Urinary bladder (tissue), 4 donors: ENCODE measurements around the gene SPATA9. TPM values are rescaled to one million over a fixed set of nuclear protein-coding genes. Genes with fewer than 3 reads are reported as not detected.
"Not testable (repeated sequence)": the region's sequence is repeated elsewhere in the genome, so short reads cannot be mapped to it uniquely, and the experiment has no call there.

Experiments
- DNase-seq: peaks from one replicate; pipeline ENCODE4 v3.0.0-alpha.2; 2015; ENCODE audit errors: extremely low spot score
- H3K27ac ChIP-seq: one replicate; pipeline ENCODE4 v1.5.1; 2013; ENCODE audit warnings: low read depth, mild to moderate bottlenecking, moderate library complexity
- H3K36me3 ChIP-seq: one replicate; pipeline ENCODE4 v1.6.1; 2013; ENCODE audit warnings: mild to moderate bottlenecking, moderate library complexity; ENCODE audit not compliant: insufficient read depth
- H3K4me1 ChIP-seq: one replicate; pipeline ENCODE4 v1.6.1; 2013; ENCODE audit warnings: mild to moderate bottlenecking, moderate library complexity; ENCODE audit not compliant: insufficient read depth
- H3K4me3 ChIP-seq: one replicate; pipeline ENCODE4 v1.5.1; 2013; ENCODE audit warnings: low read depth, low read length
- WGBS: extraction: QIAGEN DNeasy Blood & Tissue Kit; methylation state at CpG from one replicate; pipeline ENCODE4 v1.1.7; 2013; 5-methylcytosine and 5-hydroxymethylcytosine counted together
- polyA plus RNA-seq: library from polyadenylated mRNA; stranded (reverse); fragments of 200-250 nt; gene quantifications from one replicate; pipeline ENCODE4 v1.2.3, GENCODE V29; 2013
- total RNA-seq: library from RNA; depleted of rRNA; stranded (reverse); fragments of >200 nt; gene quantifications from one replicate; pipeline ENCODE4 v1.2.3, GENCODE V29; 2014
- donor health status: healthy with polysubstance abuse.
- donor health status: healthy.

SPATA9 gene
- total and polyA plus RNA-seq, 2 donors, result 0.29 to 2.1 TPM

DNA sequence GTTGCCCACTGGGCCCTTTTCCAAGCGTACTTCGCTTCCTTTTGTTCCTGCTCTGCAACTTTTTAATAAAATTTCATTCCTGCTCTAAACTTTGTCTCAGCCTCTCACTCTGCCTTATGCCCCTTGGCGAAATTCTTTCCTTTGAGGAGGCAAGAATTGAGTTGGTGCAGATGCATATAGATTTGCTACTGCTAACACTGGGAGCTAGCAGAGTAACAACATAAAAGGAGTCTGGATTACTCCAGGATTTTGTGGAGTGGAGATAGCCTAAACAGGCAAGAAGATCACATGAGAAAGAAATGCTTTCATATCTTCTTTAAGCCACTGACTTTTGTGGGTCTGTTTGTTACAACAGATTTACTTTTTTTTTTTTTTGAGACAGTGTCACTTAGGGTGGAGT is 49.1 kb downstream of the SPATA9 start:
- Histone ChIP-seq H3K27ac (no peak overlapping the region), H3K4me1 (no peaks in the 10 kb centered on the region), H3K4me3 (no peak overlapping the region), H3K36me3 (no peaks in the 10 kb centered on the region)
- 93% methylated on average over 3 of the region's 3 CpGs for WGBS
- no peak for DNase-seq

DNA sequence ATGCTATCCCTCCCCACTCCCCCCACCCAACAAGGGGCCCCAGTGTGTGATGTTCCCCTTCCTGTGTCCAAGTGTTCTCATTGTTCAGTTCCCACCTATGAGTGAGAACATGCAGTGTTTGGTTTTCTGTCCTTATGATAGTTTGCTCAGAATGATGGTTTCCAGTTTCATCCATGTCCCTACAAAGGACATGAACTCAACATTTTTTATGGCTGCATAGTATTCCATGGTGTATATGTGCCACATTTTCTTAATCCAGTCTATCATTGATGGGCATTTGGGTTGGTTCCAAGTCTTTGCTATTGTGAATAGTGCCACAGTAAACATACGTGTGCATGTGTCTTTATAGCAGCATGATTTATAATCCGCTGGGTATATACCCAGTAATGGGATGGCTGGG is 49.8 kb downstream of the SPATA9 start:
- not testable (repeated sequence) for H3K4me3 ChIP-seq, DNase-seq
- WGBS, result 93% methylated on average over 2 of the region's 2 CpGs

DNA sequence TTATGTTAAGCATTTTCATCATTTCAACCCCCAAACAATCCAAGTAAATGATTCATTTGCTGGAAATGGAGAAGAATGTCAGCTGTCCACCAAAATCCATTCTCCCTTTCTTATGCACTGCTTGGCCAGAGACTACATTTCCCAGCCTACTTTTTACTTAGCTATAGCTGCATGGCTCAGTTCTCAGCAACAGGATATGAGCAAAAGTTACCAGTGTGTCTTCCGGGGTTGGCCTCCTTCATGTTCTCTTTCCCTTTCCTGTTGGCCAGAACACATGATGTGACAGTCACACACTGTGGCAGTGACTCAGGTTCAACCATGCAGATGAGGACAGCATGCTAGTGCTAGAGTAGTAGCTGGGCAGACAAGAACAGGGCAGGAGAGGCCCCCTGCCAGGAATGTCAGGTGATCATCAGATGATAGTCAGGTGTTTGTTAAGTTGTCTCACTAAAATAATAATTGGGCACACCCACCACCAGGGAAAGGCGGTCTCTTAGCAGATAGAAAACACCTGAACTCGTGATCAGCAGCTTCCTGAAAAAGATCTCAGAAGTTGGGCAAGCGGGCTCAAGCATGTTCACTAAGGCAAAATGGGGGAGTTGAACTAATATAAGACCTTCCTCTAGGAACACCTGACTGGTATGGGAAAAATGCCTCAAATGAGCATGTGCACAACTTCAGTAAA is 50.7 kb downstream of the SPATA9 start:
- no peaks in the 10 kb centered on the region for H3K4me1 ChIP-seq
- DNase-seq, result no peak
- H3K27ac ChIP-seq, result no peak overlapping the region
- H3K36me3 ChIP-seq, result no peaks in the 10 kb centered on the region
- no peak overlapping the region for H3K4me3 ChIP-seq
- 86% methylated on average over 4 of the region's 4 CpGs for WGBS

More for the DNA sequence above, 49.8 kb downstream of the SPATA9 start:
- not testable (repeated sequence) for H3K27ac ChIP-seq, H3K36me3 ChIP-seq, H3K4me1 ChIP-seq

DNA sequence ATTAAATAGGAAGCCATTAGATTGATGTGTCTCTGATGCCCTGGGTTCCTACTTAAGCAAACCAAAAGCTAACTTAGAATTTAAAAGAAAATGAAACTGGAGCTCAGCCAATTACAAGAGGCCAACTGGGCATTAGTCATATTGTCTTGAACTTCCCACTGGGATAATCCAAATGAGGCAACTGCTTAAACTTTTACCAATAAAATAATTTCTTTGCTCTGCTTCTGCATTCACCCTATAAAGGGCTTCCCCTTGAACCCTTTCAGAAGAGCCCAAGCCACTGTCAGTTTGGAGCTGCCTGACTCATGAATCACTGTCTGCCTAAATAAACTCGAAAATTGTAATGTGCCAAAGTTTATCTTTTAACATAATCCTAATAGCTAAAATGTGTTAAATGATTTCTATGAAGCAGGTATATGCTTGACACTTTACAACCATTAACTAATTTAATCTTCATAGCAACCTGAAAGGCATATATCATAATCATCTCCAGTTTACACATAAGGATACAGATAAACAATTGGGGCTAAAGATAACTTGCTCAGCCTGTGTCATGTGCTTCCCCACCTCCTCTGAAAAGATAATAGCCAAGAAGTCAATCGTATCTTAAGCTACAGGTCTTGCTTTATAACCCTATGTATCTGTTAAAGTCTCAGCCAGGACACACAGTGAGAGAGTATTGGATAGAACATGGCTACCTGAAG is 51.4 kb downstream of the SPATA9 start:
- no peak for DNase-seq
- Histone ChIP-seq H3K27ac (no peak overlapping the region), H3K36me3 (no peaks in the 10 kb centered on the region), H3K4me3 (no peak overlapping the region), H3K4me1 (no peaks in the 10 kb centered on the region)
- 53% methylated on average over 2 of the region's 2 CpGs for WGBS

DNA sequence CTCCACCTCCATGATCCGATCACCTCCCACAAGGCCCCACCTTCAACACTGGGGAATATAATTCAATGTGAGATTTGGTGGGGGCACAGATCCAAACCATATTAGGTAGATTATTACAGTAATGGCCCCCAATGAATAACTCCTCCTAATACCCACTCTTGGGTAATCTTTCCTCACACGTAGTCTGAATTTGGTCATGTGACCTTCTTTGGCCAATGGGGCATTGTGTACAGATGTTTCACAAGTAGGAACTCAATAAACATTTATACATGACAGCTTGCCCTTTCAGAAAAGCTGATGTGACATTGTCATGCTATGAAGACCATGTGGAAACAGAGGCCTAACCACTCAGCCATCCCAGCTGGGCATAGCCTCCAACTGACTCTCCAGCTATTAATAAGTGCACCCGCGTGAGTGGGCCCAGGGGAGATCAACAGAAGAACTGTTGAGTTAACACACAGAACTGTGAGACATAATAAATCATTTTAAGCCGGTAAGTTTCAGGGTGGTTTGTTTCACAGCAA is 52.3 kb downstream of the SPATA9 start:
- H3K4me1 ChIP-seq, result no peaks in the 10 kb centered on the region
- 96% methylated on average over 5 of the region's 5 CpGs for WGBS
- H3K27ac ChIP-seq, result no peak overlapping the region
- no peak overlapping the region for H3K4me3 ChIP-seq
- DNase-seq, result no peak
- no peaks in the 10 kb centered on the region for H3K36me3 ChIP-seq

DNA sequence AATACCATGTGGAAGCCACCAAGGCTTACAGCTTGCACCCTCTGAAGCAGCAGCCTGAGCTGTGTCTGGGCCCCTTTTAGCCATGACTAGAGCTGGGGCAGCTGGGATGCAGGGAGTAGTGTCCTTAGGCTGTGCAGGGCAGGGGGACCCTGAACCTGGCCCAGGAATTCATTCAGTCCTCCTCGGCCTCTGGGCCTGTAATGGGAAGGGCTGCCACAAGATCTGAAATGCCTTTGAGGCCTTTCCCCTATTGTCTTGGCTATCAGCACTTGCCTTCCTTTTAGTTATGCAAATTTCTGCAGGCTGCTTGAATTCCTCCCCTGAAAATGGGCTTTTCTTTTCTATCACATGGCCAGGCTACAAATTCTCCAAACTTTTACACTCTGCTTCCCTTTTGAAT is 53.9 kb downstream of the SPATA9 start:
- Histone ChIP-seq H3K4me3 (no peak overlapping the region), H3K27ac (no peak overlapping the region), H3K4me1 (no peaks in the 10 kb centered on the region), H3K36me3 (no peaks in the 10 kb centered on the region)
- DNase-seq, result no peak
- WGBS, result 74% methylated on average over 1 of the region's 1 CpG

DNA sequence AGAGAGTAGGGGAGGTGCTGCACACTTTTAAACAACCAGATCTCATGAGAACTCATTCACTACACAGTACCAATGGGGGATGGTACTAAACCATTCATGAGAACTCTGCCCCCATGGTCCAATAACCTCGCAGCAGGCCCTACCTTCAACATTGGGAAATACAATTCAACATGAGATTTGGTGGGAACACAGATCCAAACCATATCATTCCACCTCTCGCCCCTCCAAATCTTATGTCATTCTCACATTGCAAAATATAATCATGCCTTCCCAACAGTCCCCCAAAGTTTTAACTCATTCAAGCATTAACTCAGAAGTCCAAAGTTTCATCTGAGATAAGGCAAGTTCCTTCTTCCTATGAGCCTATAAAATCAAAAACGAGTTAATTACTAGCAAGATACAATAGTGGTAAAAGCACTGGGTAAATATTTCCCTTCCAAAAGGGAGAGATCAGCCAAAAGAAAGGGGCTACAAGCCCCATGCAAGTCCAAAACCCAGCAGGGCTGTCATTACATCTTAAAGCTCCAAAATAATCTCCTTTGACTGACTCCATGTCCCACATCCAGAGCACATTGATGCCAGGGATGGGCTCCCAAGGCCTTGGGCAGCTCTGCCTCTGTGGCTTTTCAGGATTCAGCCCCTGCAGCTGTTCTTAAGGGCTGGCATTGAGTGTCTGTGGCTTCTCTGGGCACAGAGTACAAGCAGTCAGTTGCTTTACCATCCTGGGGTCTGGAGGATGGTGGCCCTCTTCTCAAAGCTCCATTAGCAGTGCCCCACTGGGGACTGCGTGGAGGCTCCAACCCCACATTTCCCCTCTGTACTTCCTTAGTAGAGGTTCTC is 54.6 kb downstream of the SPATA9 start:
- no peak overlapping the region for H3K27ac ChIP-seq
- no peaks in the 10 kb centered on the region for H3K36me3 ChIP-seq
- no peaks in the 10 kb centered on the region for H3K4me1 ChIP-seq
- H3K4me3 ChIP-seq, result no peak overlapping the region
- 83% methylated on average over 4 of the region's 4 CpGs for WGBS
- DNase-seq, result no peak

DNA sequence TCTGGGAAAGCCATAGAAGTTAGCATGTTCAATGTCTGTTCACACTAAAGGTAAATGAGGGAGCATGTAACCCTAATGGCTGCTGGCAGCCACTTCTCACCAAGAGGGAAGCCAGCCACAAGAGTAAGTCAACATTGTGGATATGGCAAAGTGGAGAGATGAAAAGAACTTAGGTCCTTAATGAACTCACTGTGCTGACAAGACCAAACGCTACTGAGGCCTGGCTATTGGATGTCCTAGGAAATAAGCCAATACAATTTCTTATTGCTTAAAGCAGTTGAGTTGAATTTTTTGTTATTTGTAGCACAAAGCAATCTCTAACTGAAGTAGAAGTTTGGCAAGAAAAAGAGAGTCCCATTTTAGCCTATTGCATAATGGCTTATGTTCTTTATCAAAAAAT is 56.1 kb downstream of the SPATA9 start:
- Histone ChIP-seq H3K4me3 (no peak overlapping the region), H3K27ac (no peak overlapping the region), H3K36me3 (no peaks in the 10 kb centered on the region), H3K4me1 (no peaks in the 10 kb centered on the region)
- DNase-seq, result no peak
- WGBS, result 84% methylated on average over 1 of the region's 1 CpG

DNA sequence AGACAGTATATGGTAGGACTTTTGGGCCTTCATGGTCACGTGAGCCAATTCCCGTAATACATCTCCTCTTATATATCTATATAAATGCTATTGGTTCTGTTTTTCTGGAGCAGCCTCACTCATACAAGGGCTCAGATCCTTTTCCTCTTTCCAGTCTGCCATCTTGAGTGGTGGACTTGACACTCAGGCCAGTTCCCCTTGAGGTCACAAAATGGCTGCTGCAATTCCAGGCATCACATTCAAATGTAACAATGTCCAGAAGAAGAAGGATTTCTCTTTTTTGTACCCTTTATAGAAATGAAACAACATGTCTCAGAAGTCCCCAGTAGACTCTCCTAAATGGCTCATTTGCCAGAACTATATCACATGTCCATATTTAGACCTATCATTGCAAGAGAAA is 58.4 kb downstream of the SPATA9 start:
- Histone ChIP-seq H3K4me3 (no peak overlapping the region), H3K36me3 (no peaks in the 10 kb centered on the region), H3K4me1 (no peaks in the 10 kb centered on the region), H3K27ac (no peak overlapping the region)
- DNase-seq, result no peak
- WGBS, result over 99% methylated on average over 2 of the region's 2 CpGs

DNA sequence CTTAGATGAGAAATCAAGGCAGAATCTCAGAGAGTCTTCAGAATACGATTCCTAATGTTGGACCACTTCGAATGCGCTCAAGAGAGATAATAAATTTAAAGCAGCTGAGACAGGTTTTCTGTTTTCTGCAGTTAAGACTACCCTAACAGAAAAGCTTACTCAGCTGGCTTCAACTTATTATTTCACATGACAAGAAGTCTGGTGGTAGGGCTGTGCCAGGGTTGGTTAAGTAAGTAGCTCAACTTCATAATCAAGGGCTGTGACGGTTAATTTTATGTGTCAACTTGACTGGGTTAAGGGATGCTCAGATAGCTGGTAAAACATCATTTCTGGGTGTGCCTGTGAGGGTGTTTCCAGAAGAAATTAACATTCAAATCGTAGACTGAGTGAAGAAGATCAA is 59.1 kb downstream of the SPATA9 start:
- no peak overlapping the region for H3K4me3 ChIP-seq
- no peaks in the 10 kb centered on the region for H3K36me3 ChIP-seq
- no peak overlapping the region for H3K27ac ChIP-seq
- 96% methylated on average over 5 of the region's 5 CpGs for WGBS
- no peaks in the 10 kb centered on the region for H3K4me1 ChIP-seq
- DNase-seq, result no peak

DNA sequence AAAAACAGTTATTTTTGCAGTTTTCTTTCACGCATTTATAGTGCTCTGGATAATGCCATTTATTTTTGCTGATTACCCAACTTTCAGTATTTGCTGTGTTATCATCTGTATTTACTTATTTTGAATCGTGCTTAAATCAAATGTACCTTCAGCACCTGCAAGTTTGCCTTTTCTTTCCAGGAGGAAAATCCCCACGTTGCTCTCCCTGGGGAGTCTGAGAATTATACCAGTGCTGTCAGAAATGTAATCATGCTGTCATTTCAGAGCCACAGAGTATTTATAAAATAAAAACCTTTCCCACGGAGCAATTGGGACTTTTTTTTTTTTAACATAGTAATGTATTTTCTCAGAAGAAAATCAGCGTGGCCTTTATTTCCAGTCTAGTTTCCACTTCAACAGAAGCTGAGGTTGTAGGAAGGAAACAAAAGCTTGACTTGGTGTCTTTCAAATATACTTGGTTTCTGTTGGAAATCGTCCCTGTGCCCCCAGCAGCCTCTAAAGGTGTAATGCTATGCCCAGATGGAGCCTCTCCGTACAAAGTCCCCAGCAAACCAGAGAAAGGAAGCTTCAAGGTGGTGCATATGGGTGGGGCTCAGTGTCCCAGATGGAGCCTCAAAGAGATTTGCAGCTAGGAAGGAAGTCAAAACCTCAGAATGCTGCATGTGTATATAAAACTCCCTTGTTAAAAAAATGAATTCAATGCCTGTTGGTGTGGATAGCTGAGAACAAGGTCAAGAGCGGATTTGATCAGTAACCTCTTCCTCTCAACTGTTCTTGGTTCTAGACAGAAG is 60.8 kb downstream of the SPATA9 start:
- Histone ChIP-seq H3K36me3 (no peaks in the 10 kb centered on the region), H3K4me1 (no peaks in the 10 kb centered on the region), H3K27ac (no peak overlapping the region), H3K4me3 (no peak overlapping the region)
- no peak for DNase-seq
- 66% methylated on average over 8 of the region's 8 CpGs for WGBS

DNA sequence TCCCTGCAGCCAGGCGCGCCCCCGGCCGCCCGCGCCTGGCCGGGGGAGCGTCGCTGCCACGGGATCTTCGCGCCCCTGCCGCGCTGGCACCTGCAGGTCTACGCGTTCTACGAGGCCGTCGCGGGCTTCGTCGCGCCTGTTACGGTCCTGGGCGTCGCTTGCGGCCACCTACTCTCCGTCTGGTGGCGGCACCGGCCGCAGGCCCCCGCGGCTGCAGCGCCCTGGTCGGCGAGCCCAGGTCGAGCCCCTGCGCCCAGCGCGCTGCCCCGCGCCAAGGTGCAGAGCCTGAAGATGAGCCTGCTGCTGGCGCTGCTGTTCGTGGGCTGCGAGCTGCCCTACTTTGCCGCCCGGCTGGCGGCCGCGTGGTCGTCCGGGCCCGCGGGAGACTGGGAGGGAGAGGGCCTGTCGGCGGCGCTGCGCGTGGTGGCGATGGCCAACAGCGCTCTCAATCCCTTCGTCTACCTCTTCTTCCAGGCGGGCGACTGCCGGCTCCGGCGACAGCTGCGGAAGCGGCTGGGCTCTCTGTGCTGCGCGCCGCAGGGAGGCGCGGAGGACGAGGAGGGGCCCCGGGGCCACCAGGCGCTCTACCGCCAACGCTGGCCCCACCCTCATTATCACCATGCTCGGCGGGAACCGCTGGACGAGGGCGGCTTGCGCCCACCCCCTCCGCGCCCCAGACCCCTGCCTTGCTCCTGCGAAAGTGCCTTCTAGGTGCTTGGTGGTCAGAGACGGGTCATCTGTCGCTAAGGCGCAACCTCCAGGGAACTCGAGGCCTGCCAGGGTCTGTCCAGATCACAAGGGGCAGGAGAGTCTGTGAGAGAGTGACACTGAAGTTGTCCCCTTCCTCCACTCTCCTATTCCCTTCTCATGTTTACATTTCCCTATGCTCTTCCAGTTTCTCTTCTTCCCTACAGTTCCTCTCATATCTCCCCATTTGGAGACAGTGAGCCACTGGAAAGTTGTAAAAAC is 61.6 kb downstream of the SPATA9 start:
- DNase-seq, result no peak
- Histone ChIP-seq H3K27ac (no peak overlapping the region), H3K4me3 (peak overlapping the region; percentile 49), H3K36me3 (no peaks in the 10 kb centered on the region), H3K4me1 (no peaks in the 10 kb centered on the region)
- WGBS, result 2% methylated on average over 92 of the region's 92 CpGs
